GM12864 (cell line): ENCODE measurements around the gene ADAMTSL2.

Experiments
- DNase-seq: peaks from one replicate; pipeline ENCODE4 v3.0.0-alpha.2; 2011; ENCODE audit warnings: low read depth
- H3K4me3 ChIP-seq: 2 replicates; pipeline ENCODE4 v1.5.1; 2011; ENCODE audit warnings: mild to moderate bottlenecking, low read depth, low read length, control low read depth
- CTCF ChIP-seq: IDR thresholded peaks from 2 replicates; pipeline ENCODE4 v1.5.1; 2011; ENCODE audit warnings: low read depth, mild to moderate bottlenecking, moderate library complexity, low read length, control low read depth, inconsistent platforms; ENCODE audit errors: missing control alignments

The ADAMTSL2 gene

GRCh38 chr9:133490865-133491655, 43.4 kb upstream of the ADAMTSL2 start:
- no peak for TF ChIP-seq CTCF
- no peak for DNase-seq

DNA sequence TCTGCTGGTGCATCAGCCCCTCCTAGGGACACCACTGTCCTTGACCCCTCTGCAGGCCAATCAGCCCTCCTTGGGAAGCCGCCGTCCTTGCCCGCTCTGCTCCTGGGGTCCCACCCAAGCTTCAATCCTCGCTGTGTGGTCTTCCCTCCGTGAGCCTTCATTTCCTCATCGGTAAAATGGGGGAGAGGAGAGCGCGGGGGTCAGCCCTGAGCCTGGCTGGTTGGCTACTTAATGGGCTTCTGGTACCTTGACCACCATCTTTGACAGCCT, 42.9 kb upstream of the ADAMTSL2 start:
- no peak overlapping the region for H3K4me3 ChIP-seq
- DNase-seq, result no peak
- TF ChIP-seq CTCF, result no peak

More at GRCh38 chr9:133490865-133491655, 43.4 kb upstream of the ADAMTSL2 start:
- no peak overlapping the region for H3K4me3 ChIP-seq

DNA sequence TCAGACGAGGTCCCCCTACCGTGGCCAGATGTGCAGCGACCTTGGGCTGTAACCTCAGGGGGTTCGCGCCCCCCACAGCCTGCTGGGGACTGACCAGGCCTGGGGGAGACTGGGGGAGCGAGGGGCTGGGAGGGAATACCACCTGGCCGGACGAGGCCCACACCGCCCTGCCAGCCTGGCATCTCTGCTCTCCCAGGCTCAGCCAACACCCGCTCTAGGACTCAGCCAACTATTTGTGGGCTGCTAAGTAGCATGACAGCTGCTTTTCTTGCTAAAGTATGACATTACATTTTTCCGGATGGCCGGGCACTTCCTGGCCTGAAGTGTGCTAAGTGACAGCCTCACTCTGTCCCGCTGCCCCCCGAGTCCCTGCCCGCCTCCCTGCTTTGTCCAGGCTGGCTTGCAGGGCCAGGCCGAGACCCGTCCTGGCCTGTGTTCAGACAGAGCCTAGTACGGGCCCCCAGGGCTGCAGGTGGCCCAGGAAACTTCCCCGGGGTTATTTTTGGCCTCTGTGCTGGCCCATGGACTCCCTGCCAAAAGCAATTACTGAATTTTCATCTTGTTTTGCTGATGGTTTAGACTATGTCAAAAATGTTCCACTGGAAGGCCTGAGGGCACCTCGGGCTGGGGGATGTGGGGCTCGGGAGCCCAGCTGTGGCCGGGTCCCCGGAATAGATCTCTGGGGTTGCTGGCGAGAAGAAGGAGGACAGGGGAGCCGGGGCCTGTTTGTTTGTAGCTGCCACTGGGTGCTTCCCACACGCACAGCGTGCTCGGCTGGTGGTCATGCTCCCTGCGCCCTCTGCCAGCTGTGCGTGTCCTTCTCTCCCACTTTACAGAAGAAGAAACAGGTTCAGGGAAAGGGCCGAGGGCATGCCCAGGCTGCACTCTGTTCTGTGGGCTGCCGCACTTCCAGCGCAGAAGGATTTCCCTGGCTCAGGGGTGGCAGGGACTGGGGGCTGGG, 42.2 kb upstream of the ADAMTSL2 start:
- TF ChIP-seq CTCF, result no peak

DNA sequence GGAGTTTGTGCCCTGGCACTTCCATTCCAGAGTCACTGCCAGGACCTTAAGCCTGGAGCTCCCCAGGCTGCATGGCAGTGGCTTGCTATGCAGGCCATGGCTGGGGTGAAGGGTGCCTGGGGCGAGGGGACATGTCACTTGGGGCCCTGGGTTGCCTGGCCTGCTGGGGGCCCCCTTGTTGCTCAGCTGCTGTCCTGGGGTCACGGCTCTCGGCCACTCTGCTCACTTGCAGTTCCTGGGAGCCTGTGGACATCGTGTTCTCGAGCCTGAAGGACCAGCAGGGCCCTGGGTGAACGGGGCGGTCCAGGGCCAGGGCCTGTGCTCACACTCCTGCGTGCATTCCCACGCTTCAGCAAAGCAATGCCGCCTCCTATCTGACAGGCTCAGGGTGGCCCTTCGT, 41.1 kb upstream of the ADAMTSL2 start:
- H3K4me3 ChIP-seq, result no peak overlapping the region
- no peak for TF ChIP-seq CTCF
- no peak for DNase-seq

More for the DNA sequence above, 42.2 kb upstream of the ADAMTSL2 start:
- DNase-seq, result no peak
- no peak overlapping the region for H3K4me3 ChIP-seq

DNA sequence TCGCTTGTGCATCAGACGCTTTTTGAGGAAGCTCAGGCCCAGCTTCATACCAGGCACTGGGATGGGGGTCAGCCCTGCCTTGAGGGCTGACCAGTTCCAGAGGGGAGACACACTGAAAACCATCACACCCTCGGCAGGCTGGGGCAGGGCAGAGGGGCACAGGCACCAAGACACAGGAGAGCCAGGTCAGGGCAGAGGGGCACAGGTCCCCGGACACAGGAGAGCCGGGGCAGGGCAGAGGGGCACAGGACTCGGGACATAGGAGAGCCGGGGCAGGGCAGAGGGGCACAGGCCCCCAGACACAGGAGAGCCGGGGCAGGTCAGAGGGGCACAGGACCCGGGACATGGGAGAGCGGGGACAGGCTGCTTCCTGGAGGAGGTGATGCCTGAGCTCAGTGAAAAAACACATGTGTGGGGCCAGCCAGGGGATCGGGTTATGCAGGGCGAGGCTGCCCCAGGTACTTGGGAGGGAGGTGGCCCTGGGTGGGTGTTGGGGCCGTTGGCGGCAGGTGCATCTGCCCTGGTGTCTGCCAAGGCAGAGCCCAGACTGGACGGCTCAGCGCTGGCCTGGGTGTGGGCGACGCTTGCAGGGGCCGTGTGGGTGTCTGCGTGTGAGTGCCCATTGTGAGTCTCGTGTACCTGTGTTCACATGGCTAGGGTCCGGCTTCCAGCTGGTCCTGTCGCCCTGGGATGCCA, 40.5 kb upstream of the ADAMTSL2 start:
- no peak for DNase-seq
- no peak overlapping the region for H3K4me3 ChIP-seq
- no peak for TF ChIP-seq CTCF

DNA sequence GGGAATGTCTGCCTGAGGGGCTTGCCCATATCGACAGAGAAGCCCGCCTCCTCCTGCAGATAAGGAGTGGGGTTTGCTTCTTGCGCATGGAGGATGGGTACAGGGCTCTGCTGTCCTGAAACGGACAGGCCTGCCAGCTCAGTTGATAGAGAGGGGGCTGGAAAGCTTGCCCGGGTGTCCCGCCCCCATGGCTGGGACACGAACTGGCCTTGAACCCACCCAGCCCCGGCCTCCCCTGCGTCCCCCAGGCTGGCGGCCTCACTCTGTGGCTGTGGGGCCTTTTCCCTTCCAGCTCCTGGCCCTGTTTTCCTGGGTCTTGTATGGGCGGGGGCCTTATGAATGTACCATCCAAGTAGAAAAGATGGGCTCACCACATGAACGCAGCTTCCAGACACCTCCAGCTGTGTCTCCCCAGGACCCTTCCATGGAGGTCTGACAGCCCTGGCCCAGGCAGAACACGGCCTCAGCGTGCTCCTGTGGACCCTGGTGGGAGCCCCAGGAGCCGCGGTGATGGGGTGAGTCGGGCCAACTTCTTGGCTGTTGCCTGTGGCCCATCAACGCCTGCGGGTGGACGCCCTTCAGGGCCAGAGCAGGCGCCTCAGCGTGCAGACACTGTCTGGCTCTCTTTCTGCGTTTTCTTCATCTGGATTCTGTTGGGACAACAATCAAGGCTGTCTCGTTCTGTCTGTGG, 39.7 kb upstream of the ADAMTSL2 start:
- no peak for DNase-seq
- no peak for TF ChIP-seq CTCF
- no peak overlapping the region for H3K4me3 ChIP-seq
